B cell (primary cell): Measurements from ENCODE around the gene TMEM235. TPM values are rescaled to one million over a fixed set of nuclear protein-coding genes. Genes with fewer than 3 reads are reported as not detected.

Source experiments
- ATAC-seq: fragments of 200-7000 bp; cut with Tn5 transposase; one replicate; pipeline ENCODE4 v1.10.0; 2021; ENCODE audit warnings: low read depth, mild to moderate bottlenecking, moderate number of reproducible peaks, moderate library complexity
- CTCF ChIA-PET: fragments of 350-600 bp; sonication (Branson Sonifier 250); formaldehyde crosslinking; loops from one replicate; lab custom pipeline; 2021; ENCODE audit warnings: antibody characterized with exemption, inconsistent platforms; lab: Charles Lee
- POLR2A ChIA-PET: fragments of 350-600 bp; sonication (Branson Sonifier 250); formaldehyde crosslinking; loops from one replicate; lab custom pipeline; 2021; ENCODE audit warnings: antibody characterized with exemption; lab: Charles Lee
- DNase-seq: peaks from one replicate; pipeline ENCODE4 v3.0.0; 2013
- H2AFZ ChIP-seq: 2 replicates; pipeline ENCODE4 v1.6.1; 2012; ENCODE audit warnings: mild to moderate bottlenecking, low read depth, low read length; ENCODE audit not compliant: insufficient read depth, poor library complexity, severe bottlenecking
- H3K27ac ChIP-seq, 2 donors: 1 replicate in 1 of 2; 2 replicates in 1 of 2; pipeline ENCODE4 v1.5.1; 2012 to 2013; ENCODE audit warnings: low read length in 2 of 2, mild to moderate bottlenecking in 2 of 2, moderate library complexity in 1 of 2
- H3K27me3 ChIP-seq, 4 experiments: fragments of 200-600 bp in 1 of 4; sonication (generic) in 1 of 4; replicated peaks in 1 of 4; 1 replicate in 2 of 4; 2 replicates in 2 of 4; pipeline versions ENCODE4 v1.6.1 to v1.7.0; 2013 to 2016; ENCODE audit warnings: low read length in 3 of 4, mild to moderate bottlenecking in 2 of 4, mixed read lengths in 1 of 4, moderate library complexity in 1 of 4; ENCODE audit not compliant: insufficient read depth in 4 of 4, control insufficient read depth in 3 of 4; ENCODE audit errors: control extremely low read depth in 1 of 4
- H3K36me3 ChIP-seq, 2 experiments: replicated peaks in 1 of 2; 1 replicate in 1 of 2; 2 replicates in 1 of 2; pipeline versions ENCODE4 v1.6.1 to v1.7.1; 2013; ENCODE audit warnings: low read length in 1 of 2; ENCODE audit not compliant: insufficient read depth in 2 of 2, control insufficient read depth in 1 of 2; ENCODE audit errors: control extremely low read depth in 1 of 2, extremely low read depth in 1 of 2
- H3K4me1 ChIP-seq, 2 donors: fragments of 200-600 bp in 1 of 2; sonication (generic) in 1 of 2; 1 replicate in 1 of 2; 2 replicates in 1 of 2; pipeline versions ENCODE4 v1.5.1 to v1.6.1; 2013 to 2017; ENCODE audit warnings: low read length in 2 of 2; ENCODE audit not compliant: control insufficient read depth in 2 of 2, insufficient read depth in 2 of 2
- H3K4me2 ChIP-seq: replicated peaks from 2 replicates; pipeline ENCODE3; 2012; ENCODE audit warnings: mild to moderate bottlenecking, low read depth, low read length; ENCODE audit not compliant: poor library complexity, severe bottlenecking
- H3K4me3 ChIP-seq, 5 experiments: fragments of 200-600 bp in 1 of 5; sonication (generic) in 1 of 5; 1 replicate in 3 of 5; 2 replicates in 2 of 5; pipeline versions ENCODE4 v1.5.1 to v1.7.0; 2011 to 2016; ENCODE audit warnings: low read length in 4 of 5, mild to moderate bottlenecking in 4 of 5, low read depth in 2 of 5, control low read depth in 1 of 5, moderate library complexity in 1 of 5; ENCODE audit not compliant: insufficient read depth in 1 of 5; ENCODE audit errors: control extremely low read depth in 1 of 5, extremely low read depth in 1 of 5
- H3K79me2 ChIP-seq: fragments of 200-600 bp; sonication (generic); one replicate; pipeline ENCODE4 v1.6.0; 2016; ENCODE audit warnings: low read length; ENCODE audit not compliant: control insufficient read depth, insufficient read depth
- H3K9ac ChIP-seq: fragments of 200-600 bp; sonication (generic); 2 replicates; pipeline ENCODE4 v1.6.1; 2017; ENCODE audit warnings: mild to moderate bottlenecking, low read length, moderate library complexity
- H3K9me3 ChIP-seq, 3 donors: one replicate each; pipeline versions ENCODE4 v1.6.1 to v1.7.1; 2013; ENCODE audit warnings: low read length in 2 of 3; ENCODE audit not compliant: control insufficient read depth in 2 of 3, insufficient read depth in 1 of 3; ENCODE audit errors: control extremely low read depth in 1 of 3
- H4K20me1 ChIP-seq: 2 replicates; pipeline ENCODE4 v1.6.0; 2012; ENCODE audit warnings: mild to moderate bottlenecking, low read length; ENCODE audit not compliant: insufficient read depth, control insufficient read depth, poor library complexity, severe bottlenecking
- H3K27ac Mint-ChIP-seq: one replicate; pipeline ENCODE4 v1.8.0; 2021; ENCODE audit warnings: mixed read lengths
- H3K27me3 Mint-ChIP-seq: one replicate; pipeline ENCODE4 v1.8.0; 2021; ENCODE audit warnings: mixed read lengths
- H3K4me1 Mint-ChIP-seq: one replicate; pipeline ENCODE4 v1.8.0; 2021; ENCODE audit warnings: mixed read lengths
- H3K4me3 Mint-ChIP-seq: one replicate; pipeline ENCODE4 v1.8.0; 2021; ENCODE audit warnings: mixed read lengths
- H3K9me3 Mint-ChIP-seq: one replicate; pipeline ENCODE4 v1.8.0; 2022; ENCODE audit warnings: mixed read lengths; ENCODE audit not compliant: insufficient read depth
- EZH2 ChIP-seq: IDR thresholded peaks from 2 replicates; pipeline ENCODE4 v1.6.1; 2012; ENCODE audit warnings: borderline replicate concordance, low read depth, mild to moderate bottlenecking, moderate library complexity, low read length; ENCODE audit not compliant: insufficient read depth, poor library complexity, severe bottlenecking
- WGBS: methylation state at CpG from one replicate; pipeline ENCODE4 v1.1.5; 2013; ENCODE audit warnings: missing lambda C conversion rate; ENCODE audit not compliant: insufficient coverage; 5-methylcytosine and 5-hydroxymethylcytosine counted together
- intact Hi-C: fragments of 100-400 bp; cut with micrococcal nuclease; formaldehyde crosslinking; loops from one replicate; pipeline ENCODE4 v1.10.0; 2022
- polyA plus RNA-seq: library from polyadenylated mRNA; depleted of rRNA; stranded (reverse); fragments of >200 nt; gene quantifications from 2 replicates; pipeline ENCODE4 v1.2.3, GENCODE V29; 2012
- total RNA-seq, 2 donors: library from RNA; stranded (reverse); fragments of 120-200 nt in 1 of 2; gene quantifications; 1 replicate in 1 of 2; 2 replicates in 1 of 2; pipeline versions ENCODE4 v1.2.3 to v1.2.4, GENCODE V29; 2013 to 2022
- TF ChIP-seq, protein P1 (sequence below): fragments of 200-600 bp; IDR thresholded peaks from one replicate; pipeline ENCODE4 v1.8.0; 2022; ENCODE audit warnings: antibody characterized with exemption, mild to moderate bottlenecking

Gene TMEM235
- total and polyA plus RNA-seq, 2 donors (not counting 1 experiment from before 2014, with no cell fraction given): not detected

DNA sequence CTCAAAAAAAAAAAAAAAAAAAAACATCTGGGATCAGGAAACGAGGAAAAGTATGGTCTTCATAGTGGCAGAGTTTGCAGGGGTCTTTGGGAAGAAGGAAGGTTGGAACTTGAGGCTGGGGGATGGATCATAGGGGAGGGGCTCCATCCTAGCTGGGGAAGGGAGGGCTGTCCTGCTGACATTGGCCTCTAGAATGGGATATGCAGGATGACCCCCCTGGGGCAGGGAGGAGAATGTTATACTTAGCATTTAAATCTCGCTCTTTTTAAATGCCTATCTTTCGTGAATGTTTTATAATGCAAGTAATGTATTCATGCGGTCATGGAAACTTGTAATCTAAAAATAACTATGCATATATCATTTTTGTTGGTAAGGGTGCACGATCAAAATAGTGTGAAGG, 33.2 kb downstream of the TMEM235 start:
- H3K9me3 Mint-ChIP-seq: no peaks in the 10 kb centered on the region
- H3K4me1 ChIP-seq: peaks cover 7 to 14% of the 10 kb centered on the region in 2 donors
- H3K27ac ChIP-seq: no peak overlapping the region
- H3K9me3 ChIP-seq: no peaks in the 10 kb centered on the region
- intact Hi-C loops: no loop called here
- H3K4me2 ChIP-seq: no peak overlapping the region
- no peak overlapping the region for H3K4me3 ChIP-seq
- H3K27me3 ChIP-seq: peaks cover 0 to 5% (median 0%) of the 10 kb centered on the region in 4 experiments
- no peak for ATAC-seq
- H4K20me1 ChIP-seq: no peaks in the 10 kb centered on the region
- H3K4me1 Mint-ChIP-seq: peaks cover 5% of the 10 kb centered on the region
- CTCF ChIA-PET: interaction anchor here (0.7 kb wide), 1 partner anchor 49 kb away, joined by 4 read pairs; no protein-coding TSS in a partner anchor
- H3K4me3 Mint-ChIP-seq: no peak overlapping the region
- no peaks in the 10 kb centered on the region for H3K36me3 ChIP-seq
- peaks cover 4% of the 10 kb centered on the region for H3K27me3 Mint-ChIP-seq
- TF ChIP-seq, protein P1, sequence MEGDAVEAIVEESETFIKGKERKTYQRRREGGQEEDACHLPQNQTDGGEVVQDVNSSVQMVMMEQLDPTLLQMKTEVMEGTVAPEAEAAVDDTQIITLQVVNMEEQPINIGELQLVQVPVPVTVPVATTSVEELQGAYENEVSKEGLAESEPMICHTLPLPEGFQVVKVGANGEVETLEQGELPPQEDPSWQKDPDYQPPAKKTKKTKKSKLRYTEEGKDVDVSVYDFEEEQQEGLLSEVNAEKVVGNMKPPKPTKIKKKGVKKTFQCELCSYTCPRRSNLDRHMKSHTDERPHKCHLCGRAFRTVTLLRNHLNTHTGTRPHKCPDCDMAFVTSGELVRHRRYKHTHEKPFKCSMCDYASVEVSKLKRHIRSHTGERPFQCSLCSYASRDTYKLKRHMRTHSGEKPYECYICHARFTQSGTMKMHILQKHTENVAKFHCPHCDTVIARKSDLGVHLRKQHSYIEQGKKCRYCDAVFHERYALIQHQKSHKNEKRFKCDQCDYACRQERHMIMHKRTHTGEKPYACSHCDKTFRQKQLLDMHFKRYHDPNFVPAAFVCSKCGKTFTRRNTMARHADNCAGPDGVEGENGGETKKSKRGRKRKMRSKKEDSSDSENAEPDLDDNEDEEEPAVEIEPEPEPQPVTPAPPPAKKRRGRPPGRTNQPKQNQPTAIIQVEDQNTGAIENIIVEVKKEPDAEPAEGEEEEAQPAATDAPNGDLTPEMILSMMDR: no peak
- TF ChIP-seq EZH2: no peak
- WGBS: 100% methylated on average over 1 of the region's 5 CpGs
- no peak overlapping the region for H3K9ac ChIP-seq
- no peak for DNase-seq
- H3K79me2 ChIP-seq: no peaks in the 10 kb centered on the region
- no peak overlapping the region for H2AFZ ChIP-seq
- H3K27ac Mint-ChIP-seq: peak overlapping the region; percentile 32
- POLR2A ChIA-PET: interaction anchor here (0.7 kb wide), 2 partner anchors 50 to 95 kb away, joined by 5 read pairs; no protein-coding TSS in a partner anchor

DNA sequence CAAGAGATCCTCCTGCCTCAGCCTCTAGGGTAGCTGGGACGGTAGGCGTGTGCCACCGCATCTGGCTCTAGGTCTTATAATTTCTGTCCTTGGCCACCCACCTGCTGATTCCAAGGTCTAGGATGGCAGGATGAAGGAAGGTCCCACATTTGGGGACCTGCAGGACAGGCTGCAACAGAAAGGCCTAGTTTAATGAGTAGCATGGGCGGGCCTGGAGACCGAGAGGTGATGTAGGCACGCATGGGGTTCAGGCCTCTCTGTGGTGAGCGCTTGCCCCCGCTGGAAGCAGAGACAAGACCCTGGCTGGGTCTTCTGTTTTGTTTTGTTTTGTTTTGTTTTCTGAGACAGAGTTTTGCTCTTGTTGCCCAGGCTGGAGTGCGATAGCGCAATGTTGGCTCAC, 33.7 kb downstream of the TMEM235 start:
- H3K27me3 Mint-ChIP-seq: peaks cover 4% of the 10 kb centered on the region
- intact Hi-C loops: no loop called here
- peaks cover 5% of the 10 kb centered on the region for H3K4me1 Mint-ChIP-seq
- H3K4me3 Mint-ChIP-seq: no peak overlapping the region
- DNase-seq (no peak), ATAC-seq (no peak)
- no peaks in the 10 kb centered on the region for H3K36me3 ChIP-seq
- no peaks in the 10 kb centered on the region for H4K20me1 ChIP-seq
- no peak overlapping the region for H3K4me2 ChIP-seq
- peaks cover 0 to 5% (median 2%) of the 10 kb centered on the region in 4 experiments for H3K27me3 ChIP-seq
- TF ChIP-seq, protein P1: no peak
- no peak for TF ChIP-seq EZH2
- no peaks in the 10 kb centered on the region for H3K79me2 ChIP-seq
- no peak overlapping the region for H3K27ac ChIP-seq
- H3K27ac Mint-ChIP-seq: peak overlapping the region; percentile 20
- ChIA-PET CTCF (no interaction called here), POLR2A (interaction anchor here (0.7 kb wide), 2 partner anchors 49 to 94 kb away, joined by 5 read pairs; no protein-coding TSS in a partner anchor)
- no peak overlapping the region for H2AFZ ChIP-seq
- no peak overlapping the region for H3K9ac ChIP-seq
- no peak overlapping the region for H3K4me3 ChIP-seq
- H3K9me3 Mint-ChIP-seq: no peaks in the 10 kb centered on the region
- 98% methylated on average over 9 of the region's 10 CpGs for WGBS
- H3K9me3 ChIP-seq: no peaks in the 10 kb centered on the region
- H3K4me1 ChIP-seq: peaks cover 7 to 14% of the 10 kb centered on the region in 2 donors
